SH-SY5Y (cell line): Measurements from ENCODE around the gene ZSWIM6.

Source experiments
- GATA2 ChIP-seq: IDR thresholded peaks from 2 replicates; pipeline ENCODE4 v1.6.1; 2011; ENCODE audit warnings: mild to moderate bottlenecking, low read depth, low read length
- GATA3 ChIP-seq: IDR thresholded peaks from 2 replicates; pipeline ENCODE4 v1.6.1; 2011; ENCODE audit warnings: low read depth, mild to moderate bottlenecking, low read length, moderate library complexity

Gene ZSWIM6

GRCh38 chr5:61559146-61559545 is 227.1 kb downstream of the ZSWIM6 start:
- TF ChIP-seq GATA3 (no peak), GATA2 (no peak)

GRCh38 chr5:61559722-61560121 is 227.7 kb downstream of the ZSWIM6 start:
- TF ChIP-seq GATA3 (no peak), GATA2 (no peak)

- TF ChIP-seq GATA3 (no peak), GATA2 (no peak)
Measured at GRCh38 chr5:61563401-61563800, 231.3 kb downstream of the ZSWIM6 start.

- TF ChIP-seq GATA3 = no peak
- no peak for TF ChIP-seq GATA2
Measured at GRCh38 chr5:61567337-61567736, 235.3 kb downstream of the ZSWIM6 start.

- no peak for TF ChIP-seq GATA2
- TF ChIP-seq GATA3 = no peak
Measured at GRCh38 chr5:61569353-61569752, 237.3 kb downstream of the ZSWIM6 start.

GRCh38 chr5:61570767-61571166 is 238.7 kb downstream of the ZSWIM6 start:
- TF ChIP-seq GATA2 (no peak), GATA3 (no peak)

- TF ChIP-seq GATA2 (no peak), GATA3 (no peak)
Measured at GRCh38 chr5:61572959-61573358, 240.9 kb downstream of the ZSWIM6 start.

- TF ChIP-seq GATA3 (no peak), GATA2 (no peak)
Measured at GRCh38 chr5:61575103-61575502, 243.0 kb downstream of the ZSWIM6 start.

- TF ChIP-seq GATA2 = no peak
- TF ChIP-seq GATA3 = no peak
Measured at GRCh38 chr5:61575581-61575980, 243.5 kb downstream of the ZSWIM6 start.

- TF ChIP-seq GATA2 = no peak
- TF ChIP-seq GATA3 = no peak
Measured at GRCh38 chr5:61576556-61576955, 244.5 kb downstream of the ZSWIM6 start.

- TF ChIP-seq GATA2 = no peak
- no peak for TF ChIP-seq GATA3
Measured at GRCh38 chr5:61578858-61579503, 246.9 kb downstream of the ZSWIM6 start.

- TF ChIP-seq GATA2 (no peak), GATA3 (no peak)
Measured at GRCh38 chr5:61582205-61582820, 250.3 kb downstream of the ZSWIM6 start.

GRCh38 chr5:61582887-61583286 is 250.8 kb downstream of the ZSWIM6 start:
- no peak for TF ChIP-seq GATA3
- no peak for TF ChIP-seq GATA2

GRCh38 chr5:61586096-61587084 is 254.3 kb downstream of the ZSWIM6 start:
- TF ChIP-seq GATA3 (no peak), GATA2 (no peak)
